SJSA1 (cell line): ENCODE measurements around the gene GNAL. TPM values are rescaled to one million over a fixed set of nuclear protein-coding genes. Genes with fewer than 3 reads are reported as not detected.
A peak's percentile ranks its signal among the peaks of the same experiment; 100 is the strongest.

Experiments
- DNase-seq, 2 experiments: peaks; one replicate each; pipeline ENCODE4 v3.0.0-alpha.2; 2015 to 2020; ENCODE audit warnings: low spot score in 2 of 2, low read depth in 1 of 2
- H3K27ac ChIP-seq: fragments of 250-450 bp; sonication (Bioruptor Pico); 2 replicates; pipeline ENCODE4 v1.5.1; 2020; ENCODE audit warnings: mild to moderate bottlenecking, moderate library complexity
- H3K27me3 ChIP-seq: fragments of 250-450 bp; sonication (Bioruptor Pico); replicated peaks from 2 replicates; pipeline ENCODE4 v1.5.1; 2020; ENCODE audit warnings: mild to moderate bottlenecking, moderate library complexity
- H3K36me3 ChIP-seq: fragments of 250-450 bp; sonication (Bioruptor Pico); 2 replicates; pipeline ENCODE4 v1.5.1; 2020; ENCODE audit warnings: mild to moderate bottlenecking
- H3K4me1 ChIP-seq: fragments of 250-450 bp; sonication (Bioruptor Pico); replicated peaks from 2 replicates; pipeline ENCODE4 v1.6.1; 2021; ENCODE audit warnings: mild to moderate bottlenecking
- H3K4me3 ChIP-seq: fragments of 250-450 bp; sonication (Bioruptor Pico); 2 replicates; pipeline ENCODE4 v1.5.1; 2020; ENCODE audit warnings: mild to moderate bottlenecking
- H3K9me3 ChIP-seq: fragments of 250-450 bp; sonication (Bioruptor Pico); replicated peaks from 2 replicates; pipeline ENCODE4 v1.5.1; 2020; ENCODE audit warnings: mild to moderate bottlenecking
- total RNA-seq: library from RNA; depleted of rRNA; stranded (reverse); fragments of >200 nt; shearing (Covaris generic); gene quantifications from 2 replicates; pipeline ENCODE4 v1.2.3, GENCODE V29; 2014

GNAL gene
- total RNA-seq, 1 experiment from 2014 or later: 1.9 TPM

GRCh38 chr18:11821643-11822237 is 132.7 kb downstream of the GNAL start:
- no peaks in the 10 kb centered on the region for H3K27me3 ChIP-seq
- no peaks in the 10 kb centered on the region for H3K9me3 ChIP-seq
- H3K27ac ChIP-seq: no peak overlapping the region
- no peak overlapping the region for H3K4me3 ChIP-seq
- no peaks in the 10 kb centered on the region for H3K36me3 ChIP-seq
- no peak for DNase-seq
- H3K4me1 ChIP-seq: no peaks in the 10 kb centered on the region

GRCh38 chr18:11823545-11823944 is 134.5 kb downstream of the GNAL start:
- Histone ChIP-seq H3K4me1 (no peaks in the 10 kb centered on the region), H3K4me3 (no peak overlapping the region), H3K9me3 (no peaks in the 10 kb centered on the region), H3K27ac (no peak overlapping the region), H3K36me3 (no peaks in the 10 kb centered on the region), H3K27me3 (no peaks in the 10 kb centered on the region)
- no peak for DNase-seq

- no peak for DNase-seq
- no peaks in the 10 kb centered on the region for H3K36me3 ChIP-seq
- no peak overlapping the region for H3K4me3 ChIP-seq
These were observed 137.8 kb downstream of the GNAL start for GRCh38 chr18:11826836-11827235.

GRCh38 chr18:11828786-11829432 is 139.8 kb downstream of the GNAL start:
- DNase-seq: no peak
- Histone ChIP-seq H3K27ac (no peak overlapping the region), H3K4me3 (no peak overlapping the region), H3K27me3 (no peaks in the 10 kb centered on the region), H3K36me3 (no peaks in the 10 kb centered on the region), H3K9me3 (no peaks in the 10 kb centered on the region), H3K4me1 (no peaks in the 10 kb centered on the region)

More at GRCh38 chr18:11826836-11827235, 137.8 kb downstream of the GNAL start:
- H3K9me3 ChIP-seq: no peaks in the 10 kb centered on the region
- no peak overlapping the region for H3K27ac ChIP-seq
- no peaks in the 10 kb centered on the region for H3K4me1 ChIP-seq
- no peaks in the 10 kb centered on the region for H3K27me3 ChIP-seq

- H3K4me3 ChIP-seq: no peak overlapping the region
- no peak overlapping the region for H3K27ac ChIP-seq
- H3K9me3 ChIP-seq: no peaks in the 10 kb centered on the region
- H3K27me3 ChIP-seq: no peaks in the 10 kb centered on the region
- no peak for DNase-seq
- H3K4me1 ChIP-seq: no peaks in the 10 kb centered on the region
- H3K36me3 ChIP-seq: no peaks in the 10 kb centered on the region
These were observed 141.5 kb downstream of the GNAL start for GRCh38 chr18:11830585-11830984.

GRCh38 chr18:11831921-11832320 is 142.9 kb downstream of the GNAL start:
- H3K4me3 ChIP-seq: no peak overlapping the region
- no peak overlapping the region for H3K27ac ChIP-seq
- no peaks in the 10 kb centered on the region for H3K4me1 ChIP-seq

GRCh38 chr18:11834772-11835171 is 145.7 kb downstream of the GNAL start:
- Histone ChIP-seq H3K27ac (no peak overlapping the region), H3K4me1 (no peaks in the 10 kb centered on the region), H3K36me3 (no peaks in the 10 kb centered on the region)

More at GRCh38 chr18:11831921-11832320, 142.9 kb downstream of the GNAL start:
- no peaks in the 10 kb centered on the region for H3K27me3 ChIP-seq
- H3K9me3 ChIP-seq: no peaks in the 10 kb centered on the region
- H3K36me3 ChIP-seq: no peaks in the 10 kb centered on the region
- no peak for DNase-seq

GRCh38 chr18:11839556-11839955 is 150.5 kb downstream of the GNAL start:
- H3K27me3 ChIP-seq: no peaks in the 10 kb centered on the region
- no peaks in the 10 kb centered on the region for H3K36me3 ChIP-seq
- no peak overlapping the region for H3K4me3 ChIP-seq
- no peaks in the 10 kb centered on the region for H3K9me3 ChIP-seq
- no peaks in the 10 kb centered on the region for H3K4me1 ChIP-seq
- no peak for DNase-seq
- H3K27ac ChIP-seq: no peak overlapping the region

More at GRCh38 chr18:11834772-11835171, 145.7 kb downstream of the GNAL start:
- no peaks in the 10 kb centered on the region for H3K9me3 ChIP-seq
- no peaks in the 10 kb centered on the region for H3K27me3 ChIP-seq
- no peak for DNase-seq
- H3K4me3 ChIP-seq: no peak overlapping the region

- no peak for DNase-seq
- Histone ChIP-seq H3K27ac (no peak overlapping the region), H3K4me3 (no peak overlapping the region), H3K36me3 (no peaks in the 10 kb centered on the region), H3K9me3 (no peaks in the 10 kb centered on the region), H3K4me1 (no peaks in the 10 kb centered on the region), H3K27me3 (no peaks in the 10 kb centered on the region)
These were observed 151.4 kb downstream of the GNAL start for GRCh38 chr18:11840493-11840892.

- no peaks in the 10 kb centered on the region for H3K9me3 ChIP-seq
- no peaks in the 10 kb centered on the region for H3K27me3 ChIP-seq
- DNase-seq: no peak
- H3K27ac ChIP-seq: no peak overlapping the region
- no peak overlapping the region for H3K4me3 ChIP-seq
- H3K4me1 ChIP-seq: no peaks in the 10 kb centered on the region
- no peaks in the 10 kb centered on the region for H3K36me3 ChIP-seq
These were observed 153.5 kb downstream of the GNAL start for GRCh38 chr18:11842562-11842961.

GRCh38 chr18:11844436-11844835 is 155.4 kb downstream of the GNAL start:
- no peaks in the 10 kb centered on the region for H3K36me3 ChIP-seq
- H3K4me1 ChIP-seq: peaks cover under 1% of the 10 kb centered on the region
- no peak overlapping the region for H3K27ac ChIP-seq
- no peak overlapping the region for H3K4me3 ChIP-seq
- H3K27me3 ChIP-seq: no peaks in the 10 kb centered on the region
- no peaks in the 10 kb centered on the region for H3K9me3 ChIP-seq
- no peak for DNase-seq

- no peak overlapping the region for H3K27ac ChIP-seq
- no peaks in the 10 kb centered on the region for H3K36me3 ChIP-seq
- no peaks in the 10 kb centered on the region for H3K27me3 ChIP-seq
- H3K4me3 ChIP-seq: no peak overlapping the region
- H3K9me3 ChIP-seq: no peaks in the 10 kb centered on the region
- DNase-seq: no peak
- peaks cover 11% of the 10 kb centered on the region for H3K4me1 ChIP-seq
These were observed 156.6 kb downstream of the GNAL start for GRCh38 chr18:11845654-11846053.

GRCh38 chr18:11847811-11848210 is 158.7 kb downstream of the GNAL start:
- no peak overlapping the region for H3K27ac ChIP-seq
- no peak for DNase-seq
- no peaks in the 10 kb centered on the region for H3K9me3 ChIP-seq
- no peak overlapping the region for H3K4me3 ChIP-seq
- no peaks in the 10 kb centered on the region for H3K27me3 ChIP-seq
- H3K36me3 ChIP-seq: peaks cover 4% of the 10 kb centered on the region
- H3K4me1 ChIP-seq: peaks cover 18% of the 10 kb centered on the region

- no peaks in the 10 kb centered on the region for H3K9me3 ChIP-seq
- H3K27me3 ChIP-seq: no peaks in the 10 kb centered on the region
- H3K27ac ChIP-seq: peak overlapping the region; percentile 91
- peaks cover 20% of the 10 kb centered on the region for H3K4me1 ChIP-seq
- peaks cover 8% of the 10 kb centered on the region for H3K36me3 ChIP-seq
- H3K4me3 ChIP-seq: no peak overlapping the region
- no peak for DNase-seq
These were observed 160.2 kb downstream of the GNAL start for GRCh38 chr18:11849279-11849678.
